Measurements from ENCODE around the gene SIMC1.
"Not testable (repeated sequence)": the region's sequence is repeated elsewhere in the genome, so short reads cannot be mapped to it uniquely, and the experiment has no call there.

GRCh38 chr5:176199803-176200399, 38.3 kb upstream of the SIMC1 start:
- TF ChIP-seq CTCF (IDR thresholded peaks at IDR 0.05); TAF1 (IDR thresholded peaks at IDR 0.05; ENCODE audit: borderline replicate concordance, low read depth, low read length); EZH2phosphoT487 (IDR thresholded peaks at IDR 0.05; ENCODE audit: borderline replicate concordance, low read depth); MEF2A (IDR thresholded peaks at IDR 0.05; ENCODE audit: borderline replicate concordance, low read depth); USF2 (IDR thresholded peaks at IDR 0.05; ENCODE audit: borderline replicate concordance, low read depth, low read length); RFX5 (IDR thresholded peaks at IDR 0.05; ENCODE audit: low read length); REST (IDR thresholded peaks at IDR 0.05; ENCODE audit: low read depth, low read length); PBX3 (IDR thresholded peaks at IDR 0.05); RAD21 (IDR thresholded peaks at IDR 0.05; ENCODE audit: low read length); RCOR1 (IDR thresholded peaks at IDR 0.05; ENCODE audit: low read length); TCF12 (IDR thresholded peaks at IDR 0.05): not testable (repeated sequence)

Measured in SK-N-SH (cell line).